Neural cell (in vitro differentiated cells): ENCODE results near the gene SF3B2.

ENCODE experiments used
- CTCF ChIP-seq: fragments of 450-650 bp; IDR thresholded peaks from 2 replicates; pipeline ENCODE4 v1.5.1; 2014; ENCODE audit warnings: antibody characterized with exemption, mild to moderate bottlenecking, moderate library complexity; ENCODE audit not compliant: poor library complexity, severe bottlenecking
- EZH2 ChIP-seq: fragments of 200-600, 300-800 bp; shearing (Covaris generic), sonication (generic); IDR thresholded peaks from 2 replicates; pipeline ENCODE4 v1.6.1; 2014; ENCODE audit warnings: antibody characterized with exemption, low read length, borderline replicate concordance, mild to moderate bottlenecking; ENCODE audit not compliant: insufficient read depth, poor library complexity, severe bottlenecking
- MXI1 ChIP-seq: fragments of 450-650 bp; conservative IDR thresholded peaks from 2 replicates; pipeline ENCODE4 v1.6.1; 2014; ENCODE audit warnings: antibody characterized with exemption, mild to moderate bottlenecking; ENCODE audit not compliant: poor library complexity, severe bottlenecking
- TAF1 ChIP-seq: IDR thresholded peaks from 2 replicates; pipeline ENCODE4 v1.6.1; 2012; ENCODE audit warnings: low read depth

DNA sequence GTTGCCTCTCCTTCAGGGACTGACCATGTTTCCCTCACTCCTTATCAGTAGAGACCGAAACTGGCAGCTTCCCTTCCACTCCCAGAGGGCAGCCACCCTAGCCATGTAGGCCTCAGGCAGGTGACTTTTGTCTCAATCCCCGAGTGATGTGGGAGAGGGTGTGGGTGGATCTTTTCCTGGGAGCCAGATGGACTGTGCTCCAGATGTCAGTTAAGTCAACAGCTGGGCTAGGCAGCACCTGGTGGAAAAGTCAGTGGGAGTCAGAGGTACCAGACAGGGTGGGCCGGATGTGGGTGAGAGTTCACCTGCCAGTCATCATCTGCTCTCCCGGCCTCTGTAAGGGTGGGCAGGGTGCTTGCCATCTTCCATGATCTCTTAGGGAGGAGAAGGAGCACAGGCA is 48.0 kb upstream of the SF3B2 start:
- TF ChIP-seq CTCF (no peak), MXI1 (no peak), TAF1 (no peak), EZH2 (no peak)
